Activated T-cell treated with anti-CD3 and anti-CD28 coated beads, Interleukin-2, amount 50 U/mL, for 48 hours (primary cell): ENCODE measurements around the gene JADE2.

ENCODE experiments used
- DNase-seq, 2 experiments: peaks; one replicate each; pipeline ENCODE4 v3.0.0-alpha.2; 2020

JADE2 gene

GRCh38 chr5:134530301-134531077 lies 5.0 kb downstream of the JADE2 start:
- no peak for DNase-seq

GRCh38 chr5:134533115-134533815 lies 7.8 kb downstream of the JADE2 start:
- DNase-seq = no peak

- DNase-seq = no peak
These were observed 8.7 kb downstream of the JADE2 start for GRCh38 chr5:134534058-134534725.

GRCh38 chr5:134534726-134535110 lies 9.2 kb downstream of the JADE2 start:
- no peak for DNase-seq

- DNase-seq = no peak
These were observed 11.4 kb downstream of the JADE2 start for GRCh38 chr5:134536876-134537275.

- no peak for DNase-seq
These were observed 11.8 kb downstream of the JADE2 start for GRCh38 chr5:134537297-134537696.

GRCh38 chr5:134538296-134538695 lies 12.8 kb downstream of the JADE2 start:
- no peak for DNase-seq

GRCh38 chr5:134539732-134540131 lies 14.3 kb downstream of the JADE2 start:
- no peak for DNase-seq

- no peak for DNase-seq
These were observed 15.6 kb downstream of the JADE2 start for GRCh38 chr5:134540747-134541733.

GRCh38 chr5:134541736-134542376 lies 16.4 kb downstream of the JADE2 start:
- peak in 1 of 2 experiments; percentile 43 for DNase-seq

- DNase-seq = peak; percentile 67 to 73
These were observed 18.5 kb downstream of the JADE2 start for GRCh38 chr5:134543820-134544614.

- peak; percentile 51 to 53 for DNase-seq
These were observed 19.8 kb downstream of the JADE2 start for GRCh38 chr5:134545070-134545868.

GRCh38 chr5:134547066-134547465 lies 21.6 kb downstream of the JADE2 start:
- DNase-seq = no peak

GRCh38 chr5:134547579-134547978 lies 22.1 kb downstream of the JADE2 start:
- no peak for DNase-seq

- no peak for DNase-seq
These were observed 22.7 kb downstream of the JADE2 start for GRCh38 chr5:134547999-134548658.

- DNase-seq = no peak
These were observed 24.2 kb downstream of the JADE2 start for GRCh38 chr5:134549714-134550113.

- no peak for DNase-seq
These were observed 25.1 kb downstream of the JADE2 start for GRCh38 chr5:134550271-134551214.

GRCh38 chr5:134551901-134552300 lies 26.4 kb downstream of the JADE2 start:
- no peak for DNase-seq

GRCh38 chr5:134552301-134552700 lies 26.8 kb downstream of the JADE2 start:
- DNase-seq = no peak
